H1 (cell line): Measurements from ENCODE around the gene CFAP54. TPM values are rescaled to one million over a fixed set of nuclear protein-coding genes. Genes with fewer than 3 reads are reported as not detected.
A peak's percentile ranks its signal among the peaks of the same experiment; 100 is the strongest.

Source experiments
- CEBPB ChIP-seq: IDR thresholded peaks from 2 replicates; pipeline ENCODE4 v1.6.1; 2012; ENCODE audit warnings: low read depth, low read length
- CTBP2 ChIP-seq: IDR thresholded peaks from 2 replicates; pipeline ENCODE4 v1.7.0; 2011; ENCODE audit warnings: borderline replicate concordance, mild to moderate bottlenecking, moderate library complexity, mixed read lengths, low read length; ENCODE audit not compliant: insufficient read depth, insufficient read length
- CTCF ChIP-seq, 3 experiments: IDR thresholded peaks; 1 replicate in 2 of 3; 2 replicates in 1 of 3; pipeline versions ENCODE4 v1.5.1 to v1.6.1; 2011; ENCODE audit warnings: low read length in 3 of 3, mild to moderate bottlenecking in 3 of 3, inconsistent platforms in 2 of 3, low read depth in 1 of 3, moderate library complexity in 1 of 3; ENCODE audit not compliant: insufficient read depth in 1 of 3; ENCODE audit errors: control extremely low read depth in 1 of 3
- GABPA ChIP-seq: IDR thresholded peaks from 2 replicates; pipeline ENCODE4 v1.6.1; 2011; ENCODE audit warnings: mild to moderate bottlenecking, low read length, moderate library complexity, borderline replicate concordance; ENCODE audit not compliant: insufficient read depth
- JUND ChIP-seq: IDR thresholded peaks from 2 replicates; pipeline ENCODE4 v1.6.1; 2011; ENCODE audit warnings: mild to moderate bottlenecking, improper control_type of control experiment, low read length
- KDM4A ChIP-seq: IDR thresholded peaks from one replicate; pipeline ENCODE4 v1.7.1; 2012; ENCODE audit warnings: low read depth, mild to moderate bottlenecking, moderate library complexity, low read length, inconsistent platforms; ENCODE audit not compliant: severe bottlenecking
- RBBP5 ChIP-seq: IDR thresholded peaks from 2 replicates; pipeline ENCODE4 v1.7.1; 2012; ENCODE audit warnings: low read depth, mild to moderate bottlenecking, inconsistent platforms, low read length, moderate library complexity, borderline replicate concordance
- RXRA ChIP-seq: IDR thresholded peaks from 2 replicates; pipeline ENCODE4 v1.6.1; 2011; ENCODE audit warnings: low read depth, mild to moderate bottlenecking, low read length, moderate library complexity; ENCODE audit not compliant: insufficient read depth
- SIN3A ChIP-seq, 2 experiments: IDR thresholded peaks in 1 of 2; conservative IDR thresholded peaks in 1 of 2; 2 replicates each; pipeline ENCODE4 v1.6.1; 2011 to 2012; ENCODE audit warnings: low read length in 2 of 2, improper control_type of control experiment in 1 of 2, low read depth in 1 of 2, mild to moderate bottlenecking in 1 of 2
- SP2 ChIP-seq: IDR thresholded peaks from 2 replicates; pipeline ENCODE4 v1.6.1; 2012; ENCODE audit warnings: mild to moderate bottlenecking, low read length, inconsistent platforms
- SUZ12 ChIP-seq: fragments of 200-600 bp; sonication (generic); IDR thresholded peaks from 2 replicates; pipeline ENCODE4 v1.6.1; 2012; ENCODE audit warnings: mild to moderate bottlenecking, inconsistent platforms, low read length, moderate library complexity, mixed read lengths
- TAF1 ChIP-seq: IDR thresholded peaks from 2 replicates; pipeline ENCODE4 v1.6.1; 2011; ENCODE audit warnings: mild to moderate bottlenecking, low read depth, low read length
- polyA plus RNA-seq, 7 experiments: library from polyadenylated mRNA; depleted of rRNA in 3 of 7; stranded (reverse) in 5 of 7; unstranded in 2 of 7; fragments of >200 nt in 5 of 7; fragments of 200-250 nt in 2 of 7; gene quantifications; 1 replicate in 5 of 7; 2 replicates in 1 of 7; 4 replicates in 1 of 7; pipeline versions ENCODE4 v1.2.1 to v1.2.3, GENCODE V29; 2011 to 2013; ENCODE audit warnings: missing spikeins in 2 of 7, mixed read lengths in 2 of 7
- total RNA-seq: library from RNA; stranded (reverse); fragmentation: NEBNext Ultra II Directional; extraction: Animal tissue kit (Norgen Biotek cat#: 25700); gene quantifications from 2 replicates; pipeline ENCODE4 v1.2.1, GENCODE V29; 2021
- TF ChIP-seq, protein P1 (sequence below): IDR thresholded peaks from 2 replicates; pipeline ENCODE4 v1.6.1; 2011; ENCODE audit warnings: low read length, improper control_type of control experiment

CFAP54 gene
- total and polyA plus RNA-seq, 2 of the 8 experiments (the other 6 are each of a cell fraction or from before 2014, with no cell fraction given), result 0.17 to 0.33 TPM

DNA sequence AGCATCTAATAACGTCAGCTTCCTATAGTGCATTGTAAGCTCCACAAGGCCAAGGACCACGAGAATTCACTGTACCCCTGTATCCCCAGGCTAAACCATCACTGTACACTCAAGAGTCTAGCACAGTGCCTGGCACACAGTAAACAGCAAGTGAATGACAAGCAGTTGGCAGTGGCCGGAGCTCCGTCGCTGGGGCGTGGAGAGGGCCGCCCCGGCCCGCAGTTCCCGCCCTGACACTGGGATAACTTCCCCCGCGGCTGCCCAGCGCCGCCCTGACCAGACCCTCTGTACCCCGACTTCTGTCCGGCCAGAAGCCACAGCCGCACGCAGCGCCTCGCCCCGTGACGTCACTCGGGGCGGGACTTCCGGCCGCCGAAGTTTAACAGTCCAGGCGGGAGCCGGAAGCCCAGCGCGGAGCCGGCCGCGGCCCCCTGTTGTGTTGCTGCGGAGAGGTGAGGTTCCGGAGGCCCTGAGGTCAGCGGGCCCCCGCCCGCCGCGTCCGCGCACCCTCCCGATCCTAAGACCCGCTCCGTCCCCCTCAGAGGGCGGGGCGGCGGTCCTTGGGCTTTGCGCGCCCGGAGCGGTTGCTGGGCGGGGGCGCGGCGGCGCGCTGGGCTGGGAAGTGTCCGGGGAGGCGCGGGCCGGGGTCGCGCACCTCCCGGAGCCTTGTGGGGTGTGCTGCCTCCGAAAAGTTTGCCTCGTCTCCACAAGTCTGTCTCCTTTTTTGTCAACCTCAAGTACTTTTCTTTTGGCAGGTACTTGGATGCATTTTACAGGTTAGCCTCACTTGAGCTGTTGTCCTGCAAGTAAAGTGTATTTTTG is 417.7 kb downstream of the CFAP54 start, which contains the start of gene NEDD1 (continued):
- TF ChIP-seq CTCF (IDR thresholded peaks at IDR 0.05; ENCODE audit: control extremely low read depth in 1 of 3, insufficient read depth in 1 of 3, low read depth in 1 of 3, low read length in 3 of 3) (peak in 1 of 3 experiments; percentile 2; a peak in 1 of 4 replicates), TAF1 (peak; percentile 66; the same call in 1 of the 2 replicates), JUND (peak; percentile 73), SUZ12 (no peak), RBBP5 (peak; percentile 96; the same call in 1 of the 2 replicates), KDM4A (peak; percentile 71), GABPA (peak; percentile 90), SP2 (peak; percentile 26; the same call in 1 of the 2 replicates), CTBP2 (peak; percentile 31), RXRA (0 out of 2 replicates have a peak, but pooled peaks have one; percentile 12), CEBPB (no peak), SIN3A (conservative IDR thresholded peaks at IDR 0.05 in 1 of 2, IDR thresholded peaks at IDR 0.05 in 1 of 2; ENCODE audit: low read depth in 1 of 2, low read length in 2 of 2) (0 out of 4 replicates have a peak, but pooled peaks of 1 of the 2 experiments have one; percentile 31)
- TF ChIP-seq, protein P1, sequence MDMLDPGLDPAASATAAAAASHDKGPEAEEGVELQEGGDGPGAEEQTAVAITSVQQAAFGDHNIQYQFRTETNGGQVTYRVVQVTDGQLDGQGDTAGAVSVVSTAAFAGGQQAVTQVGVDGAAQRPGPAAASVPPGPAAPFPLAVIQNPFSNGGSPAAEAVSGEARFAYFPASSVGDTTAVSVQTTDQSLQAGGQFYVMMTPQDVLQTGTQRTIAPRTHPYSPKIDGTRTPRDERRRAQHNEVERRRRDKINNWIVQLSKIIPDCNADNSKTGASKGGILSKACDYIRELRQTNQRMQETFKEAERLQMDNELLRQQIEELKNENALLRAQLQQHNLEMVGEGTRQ, result no peak
